WTC11 (cell line): Measurements from ENCODE around the gene TRABD. TPM values are rescaled to one million over a fixed set of nuclear protein-coding genes. Genes with fewer than 3 reads are reported as not detected.

Source experiments
- ATAC-seq: fragments of 200-7000 bp; cut with Tn5 transposase; 2 replicates; pipeline ENCODE4 v1.10.0; 2021; ENCODE audit warnings: mild to moderate bottlenecking, moderate library complexity
- CTCF ChIA-PET: fragments of 300-600 bp; sonication (Branson Sonifier 250); formaldehyde crosslinking; loops from one replicate; lab custom pipeline; 2021; ENCODE audit warnings: antibody characterized with exemption; lab: Charles Lee
- POLR2A ChIA-PET: fragments of 350-600 bp; sonication (Branson Sonifier 250); formaldehyde crosslinking; loops from one replicate; lab custom pipeline; 2021; ENCODE audit warnings: antibody characterized with exemption; lab: Charles Lee
- DNase-seq: peaks from one replicate; pipeline ENCODE4 v3.0.0; 2021; ENCODE audit warnings: low spot score
- H3K27ac Mint-ChIP-seq: 2 replicates; pipeline ENCODE4 v1.8.0; 2021; ENCODE audit warnings: mixed read lengths
- H3K27me3 Mint-ChIP-seq: 2 replicates; pipeline ENCODE4 v1.8.0; 2021; ENCODE audit warnings: low read depth, mild to moderate bottlenecking, moderate library complexity, mixed read lengths
- H3K36me3 Mint-ChIP-seq: 2 replicates; pipeline ENCODE4 v1.8.0; 2021; ENCODE audit warnings: mixed read lengths
- H3K4me1 Mint-ChIP-seq: 2 replicates; pipeline ENCODE4 v1.8.0; 2022; ENCODE audit warnings: mixed read lengths
- H3K4me3 Mint-ChIP-seq: 2 replicates; pipeline ENCODE4 v1.8.0; 2021; ENCODE audit warnings: mild to moderate bottlenecking, moderate library complexity, mixed read lengths
- H3K9me3 Mint-ChIP-seq: 2 replicates; pipeline ENCODE4 v1.8.0; 2021; ENCODE audit warnings: mixed read lengths
- GRHL2 ChIP-seq: fragments of 250-450 bp; sonication (Bioruptor Pico); IDR thresholded peaks from 2 replicates; pipeline ENCODE4 v1.8.0; 2022; ENCODE audit warnings: mild to moderate bottlenecking, moderate library complexity; ENCODE audit not compliant: insufficient replicate concordance, severe bottlenecking
- JAZF1 ChIP-seq: fragments of 250-450 bp; sonication (Bioruptor Pico); IDR thresholded peaks from 2 replicates; pipeline ENCODE4 v1.9.0; 2021; ENCODE audit warnings: moderate library complexity, mild to moderate bottlenecking, inconsistent platforms
- JUN ChIP-seq: sonication (generic); formaldehyde crosslinking; IDR thresholded peaks from 2 replicates; pipeline ENCODE4 v1.8.0; 2023; ENCODE audit warnings: mild to moderate bottlenecking, missing genetic modification reagents
- KAT7 ChIP-seq: sonication (generic); formaldehyde crosslinking; IDR thresholded peaks from 2 replicates; pipeline ENCODE4 v1.8.1; 2023; ENCODE audit warnings: missing genetic modification reagents, mild to moderate bottlenecking, borderline replicate concordance
- RELA ChIP-seq: sonication (generic); formaldehyde crosslinking; IDR thresholded peaks from 2 replicates; pipeline ENCODE4 v1.8.1; 2022; ENCODE audit warnings: missing genetic modification reagents, mild to moderate bottlenecking, borderline replicate concordance
- SMAD4 ChIP-seq: sonication (generic); formaldehyde crosslinking; IDR thresholded peaks from 2 replicates; pipeline ENCODE4 v1.8.0; 2022; ENCODE audit warnings: mild to moderate bottlenecking, missing genetic modification reagents
- ZNF138 ChIP-seq: sonication (generic); formaldehyde crosslinking; conservative IDR thresholded peaks from 2 replicates; pipeline ENCODE4 v1.8.1; 2022; ENCODE audit warnings: mild to moderate bottlenecking, moderate library complexity, missing genetic modification reagents
- total RNA-seq: library from RNA; stranded (reverse); gene quantifications from 3 replicates; pipeline ENCODE4 v1.2.3, GENCODE V29; 2021
- TF ChIP-seq, protein P1 (sequence below): sonication (generic); formaldehyde crosslinking; IDR thresholded peaks from 2 replicates; pipeline ENCODE4 v1.8.0; 2022; ENCODE audit warnings: missing genetic modification reagents
- TF ChIP-seq, protein P2 (sequence below): sonication (generic); formaldehyde crosslinking; IDR thresholded peaks from 2 replicates; pipeline ENCODE4 v1.8.0; 2022; ENCODE audit warnings: mild to moderate bottlenecking, missing genetic modification reagents
- TF ChIP-seq, protein P3 (sequence below): fragments of 250-450 bp; sonication (Bioruptor Pico); conservative IDR thresholded peaks from 2 replicates; pipeline ENCODE4 v1.9.0; 2021; ENCODE audit warnings: mild to moderate bottlenecking
- TF ChIP-seq, protein P4 (sequence below): fragments of 250-450 bp; sonication (Bioruptor Pico); IDR thresholded peaks from 2 replicates; pipeline ENCODE4 v1.9.0; 2021; ENCODE audit warnings: mild to moderate bottlenecking, borderline replicate concordance

Gene TRABD
- total RNA-seq, 1 experiment from 2014 or later, result 90.4 TPM

DNA sequence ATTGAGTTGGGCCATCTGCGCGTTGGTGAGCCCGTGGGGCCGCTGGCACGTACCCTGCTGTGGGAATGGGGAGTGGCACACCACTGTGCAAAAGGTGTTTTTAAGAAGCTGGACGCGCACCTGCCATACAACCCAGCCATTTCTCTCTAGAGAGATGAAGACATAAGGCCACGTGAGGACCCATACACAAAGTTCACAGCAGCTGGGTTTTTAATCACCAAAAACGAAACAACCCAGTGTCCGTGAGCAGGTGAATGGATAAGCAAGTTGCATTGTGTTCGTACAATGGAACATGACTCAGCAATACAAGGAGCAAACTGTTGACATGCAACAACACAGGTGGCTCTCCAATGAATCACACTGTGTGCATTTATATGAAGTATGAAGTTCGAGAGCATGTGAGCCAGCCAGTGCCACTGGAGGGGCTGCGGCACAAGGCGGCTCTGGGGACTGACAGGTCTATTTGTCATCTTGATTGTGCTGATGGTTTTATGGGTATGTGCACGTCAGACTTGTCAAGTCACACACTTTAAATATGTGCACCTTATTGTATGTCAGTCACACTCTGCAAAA, 45.8 kb upstream of the TRABD start:
- TF ChIP-seq KAT7 (CRISPR knock-in tag) (no peak), RELA (CRISPR knock-in tag) (no peak), JAZF1 (CRISPR knock-in tag) (no peak)
- TF ChIP-seq, protein P1, sequence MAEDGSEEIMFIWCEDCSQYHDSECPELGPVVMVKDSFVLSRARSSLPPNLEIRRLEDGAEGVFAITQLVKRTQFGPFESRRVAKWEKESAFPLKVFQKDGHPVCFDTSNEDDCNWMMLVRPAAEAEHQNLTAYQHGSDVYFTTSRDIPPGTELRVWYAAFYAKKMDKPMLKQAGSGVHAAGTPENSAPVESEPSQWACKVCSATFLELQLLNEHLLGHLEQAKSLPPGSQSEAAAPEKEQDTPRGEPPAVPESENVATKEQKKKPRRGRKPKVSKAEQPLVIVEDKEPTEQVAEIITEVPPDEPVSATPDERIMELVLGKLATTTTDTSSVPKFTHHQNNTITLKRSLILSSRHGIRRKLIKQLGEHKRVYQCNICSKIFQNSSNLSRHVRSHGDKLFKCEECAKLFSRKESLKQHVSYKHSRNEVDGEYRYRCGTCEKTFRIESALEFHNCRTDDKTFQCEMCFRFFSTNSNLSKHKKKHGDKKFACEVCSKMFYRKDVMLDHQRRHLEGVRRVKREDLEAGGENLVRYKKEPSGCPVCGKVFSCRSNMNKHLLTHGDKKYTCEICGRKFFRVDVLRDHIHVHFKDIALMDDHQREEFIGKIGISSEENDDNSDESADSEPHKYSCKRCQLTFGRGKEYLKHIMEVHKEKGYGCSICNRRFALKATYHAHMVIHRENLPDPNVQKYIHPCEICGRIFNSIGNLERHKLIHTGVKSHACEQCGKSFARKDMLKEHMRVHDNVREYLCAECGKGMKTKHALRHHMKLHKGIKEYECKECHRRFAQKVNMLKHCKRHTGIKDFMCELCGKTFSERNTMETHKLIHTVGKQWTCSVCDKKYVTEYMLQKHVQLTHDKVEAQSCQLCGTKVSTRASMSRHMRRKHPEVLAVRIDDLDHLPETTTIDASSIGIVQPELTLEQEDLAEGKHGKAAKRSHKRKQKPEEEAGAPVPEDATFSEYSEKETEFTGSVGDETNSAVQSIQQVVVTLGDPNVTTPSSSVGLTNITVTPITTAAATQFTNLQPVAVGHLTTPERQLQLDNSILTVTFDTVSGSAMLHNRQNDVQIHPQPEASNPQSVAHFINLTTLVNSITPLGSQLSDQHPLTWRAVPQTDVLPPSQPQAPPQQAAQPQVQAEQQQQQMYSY (CRISPR knock-in tag), result no peak
- CTCF ChIA-PET, result no interaction called here
- Mint-ChIP-seq H3K27me3 (no peaks in the 10 kb centered on the region; the same call in 1 of the 2 replicates), H3K36me3 (no peaks in the 10 kb centered on the region), H3K4me3 (no peak overlapping the region), H3K9me3 (no peaks in the 10 kb centered on the region), H3K27ac (peak overlapping the region; percentile 34; the same call in 1 of the 2 replicates), H3K4me1 (no peaks in the 10 kb centered on the region; the same call in 1 of the 2 replicates)
- POLR2A ChIA-PET, result no interaction called here
- ATAC-seq (no peak), DNase-seq (no peak)

DNA sequence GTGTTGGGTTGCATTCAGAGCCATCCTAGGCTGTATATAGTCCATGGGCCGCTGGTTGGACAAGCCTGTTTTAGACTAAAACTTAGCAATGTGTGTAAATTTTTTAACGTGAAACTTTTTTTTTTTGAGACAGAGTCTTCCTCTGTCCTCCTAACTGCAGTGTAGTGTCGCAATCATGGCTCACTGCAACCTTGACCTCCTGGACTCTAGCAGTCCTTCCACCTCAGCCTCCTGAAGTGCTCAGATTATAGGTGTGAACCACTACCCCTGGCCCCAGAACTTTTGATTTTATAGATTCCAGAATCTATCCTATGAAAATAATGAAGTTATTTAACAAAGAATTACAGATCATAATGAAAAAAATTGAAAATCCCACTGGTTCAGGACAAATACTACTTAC, 45.1 kb upstream of the TRABD start:
- Mint-ChIP-seq H3K27me3 (no peaks in the 10 kb centered on the region; the same call in 1 of the 2 replicates), H3K9me3 (no peaks in the 10 kb centered on the region), H3K4me3 (no peak overlapping the region), H3K36me3 (no peaks in the 10 kb centered on the region), H3K4me1 (no peaks in the 10 kb centered on the region; the same call in 1 of the 2 replicates), H3K27ac (no peak overlapping the region)
- CTCF ChIA-PET, result interaction anchor here (1.1 to 2.0 kb wide), 3 partner anchors 36 to 100 kb away, joined by 3 to 11 read pairs (median 5); partner anchors contain the start of gene MLC1
- DNase-seq (no peak), ATAC-seq (no peak)
- TF ChIP-seq GRHL2 (no peak), SMAD4 (CRISPR knock-in tag) (no peak)
- TF ChIP-seq, protein P2, sequence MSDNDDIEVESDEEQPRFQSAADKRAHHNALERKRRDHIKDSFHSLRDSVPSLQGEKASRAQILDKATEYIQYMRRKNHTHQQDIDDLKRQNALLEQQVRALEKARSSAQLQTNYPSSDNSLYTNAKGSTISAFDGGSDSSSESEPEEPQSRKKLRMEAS (CRISPR knock-in tag), result no peak
- POLR2A ChIA-PET, result no interaction called here

DNA sequence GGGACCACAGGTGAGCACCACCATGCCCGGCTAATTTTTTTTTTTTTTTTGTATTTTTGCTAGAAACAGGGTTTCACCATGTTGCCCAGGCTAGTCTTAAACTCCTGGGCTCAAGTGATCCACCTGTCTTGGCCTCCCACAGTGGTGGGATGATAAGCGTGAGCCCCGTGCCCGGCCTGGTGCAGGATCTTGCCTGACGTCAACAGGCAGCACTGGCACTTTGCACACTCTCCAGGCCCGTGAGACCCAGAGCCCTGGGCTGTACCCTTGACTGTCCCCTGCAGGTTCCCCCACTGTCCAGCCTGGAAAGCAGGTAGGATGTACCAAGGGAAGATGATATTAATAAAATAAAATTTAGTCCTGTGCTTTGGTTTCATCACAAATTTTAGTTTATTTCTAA, 44.3 kb upstream of the TRABD start:
- ATAC-seq, result no peak
- CTCF ChIA-PET, result interaction anchor here (0.9 to 2.1 kb wide), 17 partner anchors 11 to 185 kb away, joined by 3 to 12 read pairs (median 4); partner anchors contain the start of genes DENND6B and MLC1
- no peaks in the 10 kb centered on the region; the same call in 1 of the 2 replicates for H3K27me3 Mint-ChIP-seq

More for the DNA sequence above, 44.3 kb upstream of the TRABD start:
- H3K4me1 Mint-ChIP-seq, result no peaks in the 10 kb centered on the region; the same call in 1 of the 2 replicates
- TF ChIP-seq JUN (CRISPR knock-in tag) (no peak), ZNF138 (CRISPR knock-in tag) (no peak), SMAD4 (CRISPR knock-in tag) (no peak)
- TF ChIP-seq, protein P3, sequence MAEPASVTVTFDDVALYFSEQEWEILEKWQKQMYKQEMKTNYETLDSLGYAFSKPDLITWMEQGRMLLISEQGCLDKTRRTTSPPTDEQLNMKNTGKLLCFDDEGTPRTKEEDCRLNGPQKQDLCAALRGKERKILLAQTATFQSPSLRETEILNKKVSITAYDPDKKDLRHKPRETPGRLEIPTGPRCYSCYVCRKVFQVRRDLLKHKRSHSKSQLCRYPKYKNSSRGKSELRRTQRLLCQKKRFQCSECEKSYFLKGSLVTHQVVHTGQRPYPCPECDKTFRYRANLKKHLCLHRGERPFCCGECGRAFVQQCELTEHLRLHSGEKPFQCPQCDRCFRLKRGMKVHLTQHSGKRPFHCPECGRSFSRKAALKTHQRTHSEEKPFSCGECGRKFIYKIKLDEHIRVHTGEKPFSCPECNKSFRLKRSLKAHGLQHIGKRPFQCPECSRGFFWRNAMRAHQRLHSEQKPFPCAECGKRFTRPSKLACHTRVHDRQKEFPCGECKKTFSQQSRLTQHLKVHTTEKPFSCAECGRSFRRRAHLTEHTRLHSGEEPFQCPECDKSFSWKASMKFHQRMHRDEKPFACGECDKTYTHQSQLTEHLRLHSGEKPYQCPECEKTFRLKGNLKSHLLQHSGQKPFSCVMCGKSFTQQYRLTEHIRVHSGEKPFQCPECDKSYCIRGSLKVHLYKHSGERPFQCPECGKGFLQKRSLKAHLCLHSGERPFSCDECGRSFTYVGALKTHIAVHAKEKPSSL (CRISPR knock-in tag), result no peak
- TF ChIP-seq, protein P4, sequence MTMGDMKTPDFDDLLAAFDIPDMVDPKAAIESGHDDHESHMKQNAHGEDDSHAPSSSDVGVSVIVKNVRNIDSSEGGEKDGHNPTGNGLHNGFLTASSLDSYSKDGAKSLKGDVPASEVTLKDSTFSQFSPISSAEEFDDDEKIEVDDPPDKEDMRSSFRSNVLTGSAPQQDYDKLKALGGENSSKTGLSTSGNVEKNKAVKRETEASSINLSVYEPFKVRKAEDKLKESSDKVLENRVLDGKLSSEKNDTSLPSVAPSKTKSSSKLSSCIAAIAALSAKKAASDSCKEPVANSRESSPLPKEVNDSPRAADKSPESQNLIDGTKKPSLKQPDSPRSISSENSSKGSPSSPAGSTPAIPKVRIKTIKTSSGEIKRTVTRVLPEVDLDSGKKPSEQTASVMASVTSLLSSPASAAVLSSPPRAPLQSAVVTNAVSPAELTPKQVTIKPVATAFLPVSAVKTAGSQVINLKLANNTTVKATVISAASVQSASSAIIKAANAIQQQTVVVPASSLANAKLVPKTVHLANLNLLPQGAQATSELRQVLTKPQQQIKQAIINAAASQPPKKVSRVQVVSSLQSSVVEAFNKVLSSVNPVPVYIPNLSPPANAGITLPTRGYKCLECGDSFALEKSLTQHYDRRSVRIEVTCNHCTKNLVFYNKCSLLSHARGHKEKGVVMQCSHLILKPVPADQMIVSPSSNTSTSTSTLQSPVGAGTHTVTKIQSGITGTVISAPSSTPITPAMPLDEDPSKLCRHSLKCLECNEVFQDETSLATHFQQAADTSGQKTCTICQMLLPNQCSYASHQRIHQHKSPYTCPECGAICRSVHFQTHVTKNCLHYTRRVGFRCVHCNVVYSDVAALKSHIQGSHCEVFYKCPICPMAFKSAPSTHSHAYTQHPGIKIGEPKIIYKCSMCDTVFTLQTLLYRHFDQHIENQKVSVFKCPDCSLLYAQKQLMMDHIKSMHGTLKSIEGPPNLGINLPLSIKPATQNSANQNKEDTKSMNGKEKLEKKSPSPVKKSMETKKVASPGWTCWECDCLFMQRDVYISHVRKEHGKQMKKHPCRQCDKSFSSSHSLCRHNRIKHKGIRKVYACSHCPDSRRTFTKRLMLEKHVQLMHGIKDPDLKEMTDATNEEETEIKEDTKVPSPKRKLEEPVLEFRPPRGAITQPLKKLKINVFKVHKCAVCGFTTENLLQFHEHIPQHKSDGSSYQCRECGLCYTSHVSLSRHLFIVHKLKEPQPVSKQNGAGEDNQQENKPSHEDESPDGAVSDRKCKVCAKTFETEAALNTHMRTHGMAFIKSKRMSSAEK (CRISPR knock-in tag), result no peak
- H3K27ac Mint-ChIP-seq, result no peak overlapping the region
- H3K4me3 Mint-ChIP-seq, result no peak overlapping the region
- no peak for DNase-seq
- H3K36me3 Mint-ChIP-seq, result no peaks in the 10 kb centered on the region
- POLR2A ChIA-PET, result interaction anchor here (0.7 kb wide), 1 partner anchor 31 kb away, joined by 3 read pairs; no protein-coding TSS in a partner anchor
- no peaks in the 10 kb centered on the region for H3K9me3 Mint-ChIP-seq
